ENCODE data around the gene SCYL1. TPM values are rescaled to one million over a fixed set of nuclear protein-coding genes. Genes with fewer than 3 reads are reported as not detected.

SCYL1 gene
- total and polyA plus RNA-seq, 2 of the 4 experiments (the other 2 are of a cell fraction): 96.4 to 150 TPM

DNA sequence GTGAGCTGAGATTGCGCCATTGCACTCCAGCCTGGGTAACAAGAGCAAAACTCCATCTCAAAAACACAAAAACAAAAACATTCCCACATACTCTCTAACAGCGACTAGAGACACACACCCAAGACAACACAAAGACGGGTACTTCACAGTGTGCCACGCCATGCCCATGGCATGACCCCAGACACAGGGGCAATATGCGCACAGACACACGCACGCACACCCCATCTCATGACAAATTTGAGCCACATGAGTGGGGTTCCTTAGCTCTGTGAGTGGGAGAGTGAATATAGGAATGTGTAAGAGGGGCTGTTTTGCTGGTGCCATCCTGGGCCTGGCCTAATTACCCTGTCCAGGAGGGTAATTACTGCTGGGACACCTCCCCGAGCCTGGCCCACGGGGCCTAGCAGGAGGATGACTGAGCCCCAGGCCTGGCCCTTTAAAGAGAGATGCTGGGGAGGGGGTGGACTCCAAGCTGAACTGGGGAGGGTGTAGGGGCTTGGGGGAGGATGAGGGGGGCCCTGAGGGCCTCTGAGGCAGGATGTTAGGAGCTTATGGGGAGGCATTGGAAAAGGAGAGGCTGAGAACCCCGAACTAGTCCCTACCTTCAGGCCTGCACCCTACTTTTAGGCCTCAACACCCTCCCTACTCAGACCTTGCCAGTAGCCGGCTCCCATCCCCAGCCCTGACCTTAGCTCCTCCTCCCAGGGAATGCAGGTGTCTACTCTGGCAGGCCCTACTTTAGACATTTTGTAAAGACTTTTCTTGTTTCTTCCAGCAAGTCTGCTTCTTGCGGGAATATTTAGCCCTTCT, 31.8 kb downstream of the SCYL1 start:
- dilution Hi-C loops (cut with HindIII; ENCODE audit: low sequenced_read_pairs, unreplicated experiment) (no loop called here), intact Hi-C loops (cut with micrococcal nuclease) (loop anchor here (1.0 to 2.0 kb wide), 2 partner anchors 14 to 16 kb away; partner anchors contain the start of gene ZNRD2), in situ Hi-C loops (cut with MboI; ENCODE audit: low sequenced_read_pairs) (no loop called here)
- peak overlapping the region; percentile 81 for H3K4me2 ChIP-seq (ENCODE audit: low read depth, low read length)
- peak overlapping the region; percentile 38; the same call in 1 of the 2 replicates for H2BK20ac ChIP-seq (ENCODE audit: low read depth, low read length)
- no peaks in the 10 kb centered on the region for H3K9me3 ChIP-seq (ENCODE audit: control insufficient read depth, insufficient read depth, low read length)
- peak overlapping the region; percentile 60 for H2BK120ac ChIP-seq (ENCODE audit: low read depth, low read length)
- H4K20me1 ChIP-seq (ENCODE audit: insufficient read depth, low read length): peaks cover 15% of the 10 kb centered on the region
- H3K9ac ChIP-seq (ENCODE audit: low read depth, low read length): peak overlapping the region; percentile 71
- H3K23ac ChIP-seq (ENCODE audit: low read depth, low read length): peak overlapping the region; percentile 85
- 0 out of 3 replicates have a peak overlapping the region, but pooled peaks have one; percentile 62 for H2BK15ac ChIP-seq (ENCODE audit: low read depth, low read length)
- peaks cover 25% of the 10 kb centered on the region for H3K9me1 ChIP-seq (ENCODE audit: insufficient read depth, low read length)
- peak overlapping the region; percentile 39 to 87; a peak in 1 of 4 replicates for H4K8ac ChIP-seq (ENCODE audit: low read depth in 2 of 2, low read length in 2 of 2)
- no peak for TF ChIP-seq MXI1 (IDR thresholded peaks at IDR 0.05; ENCODE audit: borderline replicate concordance, low read depth, low read length)
- peak; percentile 29 for TF ChIP-seq CEBPB (IDR thresholded peaks at IDR 0.05; ENCODE audit: low read depth, low read length)
- ATAC-seq (ENCODE audit: low read depth) (no peak), DNase-seq (no peak)
- peak overlapping the region; percentile 39 for H4K5ac ChIP-seq (ENCODE audit: low read depth, low read length)
- peaks cover 43% of the 10 kb centered on the region for H3K4me1 ChIP-seq (ENCODE audit: control insufficient read depth, insufficient read depth, low read length)
- H3K4ac ChIP-seq (ENCODE audit: low read depth, low read length): peak overlapping the region; percentile 63
- CTCF ChIA-PET: no interaction called here
- H3K27ac ChIP-seq (ENCODE audit: insufficient read depth, low read length): peak overlapping the region; percentile 77
- POLR2A ChIA-PET (ENCODE audit: unreplicated experiment): no interaction called here
- H3K18ac ChIP-seq (ENCODE audit: low read depth, low read length): peak overlapping the region; percentile 7
- H2AK9ac ChIP-seq (replicated peaks; ENCODE audit: low read depth, low read length, poor library complexity): peak overlapping the region; percentile 97
- H3K4me3 ChIP-seq (ENCODE audit: insufficient read depth, low read depth, low read length): peak overlapping the region; percentile 74
- 27% methylated on average over 2 of the region's 12 CpGs; no CpG with 5 or more reads in 1 of the 2 experiments for WGBS, 2 experiments (ENCODE audit: extremely low coverage in 2 of 2, insufficient read length in 1 of 2)
- H3K14ac ChIP-seq (replicated peaks; ENCODE audit: low read depth, low read length): peak overlapping the region; percentile 89
- peaks cover 16 to 42% of the 10 kb centered on the region in 2 experiments for H3K79me1 ChIP-seq (ENCODE audit: low read depth in 1 of 2, low read length in 2 of 2)
- no peak overlapping the region for H3K56ac ChIP-seq (ENCODE audit: extremely low read depth, insufficient read depth, low read length)
- peak overlapping the region; percentile 79 for H2AFZ ChIP-seq (replicated peaks; ENCODE audit: low read length, poor library complexity)
- no TSS peak for BruUV-seq (replicated peaks)
- peak overlapping the region; percentile 72 for H2BK5ac ChIP-seq (ENCODE audit: low read depth, low read length, poor library complexity, severe bottlenecking)
- peak overlapping the region; percentile 87; the same call in 1 of the 2 replicates for H4K91ac ChIP-seq (ENCODE audit: insufficient read depth, low read depth, low read length)
- H3K27me3 ChIP-seq (ENCODE audit: control insufficient read depth, insufficient read depth, low read length): no peaks in the 10 kb centered on the region
- H2AK5ac ChIP-seq (ENCODE audit: low read depth, low read length): peak overlapping the region; percentile 96
- H3K36me3 ChIP-seq (ENCODE audit: control insufficient read depth, insufficient read depth, low read length): peaks cover 10% of the 10 kb centered on the region; the same call in 1 of the 2 replicates

Data from IMR-90 (cell line).